LNCAP (cell line): ENCODE results near the gene FAM171A1.

Experiments
- CTCF ChIP-seq: fragments of 450-650 bp; IDR thresholded peaks from 2 replicates; pipeline ENCODE4 v1.5.1; 2017; ENCODE audit warnings: mild to moderate bottlenecking

Gene FAM171A1

GRCh38 chr10:15251791-15252380 is 119.2 kb downstream of the FAM171A1 start:
- no peak for TF ChIP-seq CTCF

GRCh38 chr10:15245530-15245929 is 125.6 kb downstream of the FAM171A1 start:
- TF ChIP-seq CTCF: 0 out of 2 replicates have a peak, but pooled peaks have one; percentile 19

- TF ChIP-seq CTCF: no peak
Observed at GRCh38 chr10:15244635-15245197, 126.4 kb downstream of the FAM171A1 start.

- no peak for TF ChIP-seq CTCF
Observed at GRCh38 chr10:15242261-15242840, 128.7 kb downstream of the FAM171A1 start.

- TF ChIP-seq CTCF: no peak
Observed at GRCh38 chr10:15241306-15241705, 129.8 kb downstream of the FAM171A1 start.

- no peak for TF ChIP-seq CTCF
Observed at GRCh38 chr10:15238555-15239335, 132.3 kb downstream of the FAM171A1 start.

GRCh38 chr10:15237351-15237750 is 133.7 kb downstream of the FAM171A1 start:
- TF ChIP-seq CTCF: no peak
